Measurements from ENCODE around the gene ZNF358. TPM values are rescaled to one million over a fixed set of nuclear protein-coding genes. Genes with fewer than 3 reads are reported as not detected.
A peak's percentile ranks its signal among the peaks of the same experiment; 100 is the strongest.

The ZNF358 gene
- total and polyA plus RNA-seq, 2 of the 13 experiments (the other 11 are each of a cell fraction or from before 2014, with no cell fraction given) = 9.1 to 37.0 TPM

GRCh38 chr19:7562646-7563393 lies 46.9 kb downstream of the ZNF358 start (continued):
- peak; percentile 79; the same call in 1 of the 2 replicates for TF ChIP-seq ZNF275 (CRISPR knock-in tag; IDR thresholded peaks at IDR 0.05; ENCODE audit: borderline replicate concordance)
- peak; percentile 92 for TF ChIP-seq ZNF547 (CRISPR knock-in tag; IDR thresholded peaks at IDR 0.05)
- peak; percentile 93; the same call in 1 of the 2 replicates for TF ChIP-seq MTA3 (CRISPR knock-in tag; IDR thresholded peaks at IDR 0.05)
- peak; percentile 98 for TF ChIP-seq MAF1 (CRISPR knock-in tag; IDR thresholded peaks at IDR 0.05; ENCODE audit: borderline replicate concordance)
- TF ChIP-seq NFE2 (CRISPR knock-in tag; IDR thresholded peaks at IDR 0.05) = peak; percentile 85
- TF ChIP-seq FIP1L1 (IDR thresholded peaks at IDR 0.05; ENCODE audit: borderline replicate concordance, insufficient read depth, low read depth, low read length) = no peak
- TF ChIP-seq SP2 (CRISPR knock-in tag; IDR thresholded peaks at IDR 0.05) = no peak
- TF ChIP-seq ESRRA (CRISPR knock-in tag; IDR thresholded peaks at IDR 0.05; ENCODE audit: low read depth) = 0 out of 2 replicates have a peak, but pooled peaks have one; percentile 55
- TF ChIP-seq MIXL1 (CRISPR knock-in tag; IDR thresholded peaks at IDR 0.05) = peak; percentile 87; the same call in 1 of the 2 replicates
- TF ChIP-seq ATAD3A (CRISPR knock-in tag; IDR thresholded peaks at IDR 0.05) = peak; percentile 98
- no peak for TF ChIP-seq TCF7L2 (IDR thresholded peaks at IDR 0.05; ENCODE audit: low read depth, low read length)
- no peak for TF ChIP-seq GABPA (IDR thresholded peaks at IDR 0.05; ENCODE audit: low read depth, low read length)
- peak; percentile 67 for TF ChIP-seq GABPA (CRISPR knock-in tag; IDR thresholded peaks at IDR 0.05; ENCODE audit: low read depth)
- TF ChIP-seq ZNF570 (CRISPR knock-in tag; IDR thresholded peaks at IDR 0.05; ENCODE audit: borderline replicate concordance) = 0 out of 2 replicates have a peak, but pooled peaks have one; percentile 77
- TF ChIP-seq HOXA9 (CRISPR knock-in tag; IDR thresholded peaks at IDR 0.05; ENCODE audit: borderline replicate concordance) = peak; percentile 95
- peak; percentile 78; the same call in 1 of the 2 replicates for TF ChIP-seq SNAPC2 (CRISPR knock-in tag; IDR thresholded peaks at IDR 0.05)
- no peak for TF ChIP-seq TBL1XR1 (IDR thresholded peaks at IDR 0.05; ENCODE audit: borderline replicate concordance, low read length, partially characterized antibody)
- peak; percentile 67; the same call in 1 of the 2 replicates for TF ChIP-seq ZKSCAN5 (CRISPR knock-in tag; IDR thresholded peaks at IDR 0.05)
- TF ChIP-seq, protein P1, sequence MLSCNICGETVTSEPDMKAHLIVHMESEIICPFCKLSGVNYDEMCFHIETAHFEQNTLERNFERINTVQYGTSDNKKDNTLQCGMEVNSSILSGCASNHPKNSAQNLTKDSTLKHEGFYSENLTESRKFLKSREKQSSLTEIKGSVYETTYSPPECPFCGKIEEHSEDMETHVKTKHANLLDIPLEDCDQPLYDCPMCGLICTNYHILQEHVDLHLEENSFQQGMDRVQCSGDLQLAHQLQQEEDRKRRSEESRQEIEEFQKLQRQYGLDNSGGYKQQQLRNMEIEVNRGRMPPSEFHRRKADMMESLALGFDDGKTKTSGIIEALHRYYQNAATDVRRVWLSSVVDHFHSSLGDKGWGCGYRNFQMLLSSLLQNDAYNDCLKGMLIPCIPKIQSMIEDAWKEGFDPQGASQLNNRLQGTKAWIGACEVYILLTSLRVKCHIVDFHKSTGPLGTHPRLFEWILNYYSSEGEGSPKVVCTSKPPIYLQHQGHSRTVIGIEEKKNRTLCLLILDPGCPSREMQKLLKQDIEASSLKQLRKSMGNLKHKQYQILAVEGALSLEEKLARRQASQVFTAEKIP (CRISPR knock-in tag; IDR thresholded peaks at IDR 0.05; ENCODE audit: borderline replicate concordance) = no peak
- TF ChIP-seq SATB2 (CRISPR knock-in tag; IDR thresholded peaks at IDR 0.05) = peak; percentile 99
- 0 out of 2 replicates have a peak, but pooled peaks have one; percentile 52 for TF ChIP-seq ZNF552 (CRISPR knock-in tag; IDR thresholded peaks at IDR 0.05; ENCODE audit: borderline replicate concordance)
- peak; percentile 90; the same call in 1 of the 2 replicates for TF ChIP-seq FLYWCH1 (CRISPR knock-in tag; IDR thresholded peaks at IDR 0.05)
- TF ChIP-seq PITX1 (CRISPR knock-in tag; IDR thresholded peaks at IDR 0.05) = peak; percentile 89
- no peak for TF ChIP-seq KDM5A (IDR thresholded peaks at IDR 0.05; ENCODE audit: borderline replicate concordance, low read length)
- TF ChIP-seq ISL2 (CRISPR knock-in tag; IDR thresholded peaks at IDR 0.05) = peak; percentile 84
- TF ChIP-seq ZBTB42 (CRISPR knock-in tag; IDR thresholded peaks at IDR 0.05) = peak; percentile 89
- peak; percentile 94 for TF ChIP-seq RFXAP (CRISPR knock-in tag; IDR thresholded peaks at IDR 0.05; ENCODE audit: borderline replicate concordance)
- peak; percentile 99 for TF ChIP-seq ZSCAN12 (CRISPR knock-in tag; IDR thresholded peaks at IDR 0.05)
- no peak for TF ChIP-seq MAFF (IDR thresholded peaks at IDR 0.05; ENCODE audit: low read depth, low read length)

Data from HepG2 (cell line).